Adrenal gland (tissue), 5 donors: ENCODE measurements around the gene ZSCAN1.

Experiments
- POLR2A ChIP-seq, 2 donors: fragments of 450-650 bp; IDR thresholded peaks; one replicate each; pipeline ENCODE4 v1.6.1; 2017; ENCODE audit warnings: antibody characterized with exemption in 2 of 2, mild to moderate bottlenecking in 2 of 2, moderate library complexity in 1 of 2
- TF ChIP-seq, protein P1 (sequence below), 6 experiments: fragments of 450-650 bp in 4 of 6; fragments of 200-600 bp in 2 of 6; sonication (generic) in 1 of 6; IDR thresholded peaks; 1 replicate in 5 of 6; 2 replicates in 1 of 6; pipeline versions ENCODE4 v1.5.1 to v1.8.0; 2016 to 2021; ENCODE audit warnings: antibody characterized with exemption in 6 of 6, mild to moderate bottlenecking in 2 of 6, moderate library complexity in 1 of 6
- donor health status: DM: no; HTN: no; CAD: no.

GRCh38 chr19:58054901-58055874 is 21.4 kb downstream of the ZSCAN1 start:
- TF ChIP-seq, protein P1, sequence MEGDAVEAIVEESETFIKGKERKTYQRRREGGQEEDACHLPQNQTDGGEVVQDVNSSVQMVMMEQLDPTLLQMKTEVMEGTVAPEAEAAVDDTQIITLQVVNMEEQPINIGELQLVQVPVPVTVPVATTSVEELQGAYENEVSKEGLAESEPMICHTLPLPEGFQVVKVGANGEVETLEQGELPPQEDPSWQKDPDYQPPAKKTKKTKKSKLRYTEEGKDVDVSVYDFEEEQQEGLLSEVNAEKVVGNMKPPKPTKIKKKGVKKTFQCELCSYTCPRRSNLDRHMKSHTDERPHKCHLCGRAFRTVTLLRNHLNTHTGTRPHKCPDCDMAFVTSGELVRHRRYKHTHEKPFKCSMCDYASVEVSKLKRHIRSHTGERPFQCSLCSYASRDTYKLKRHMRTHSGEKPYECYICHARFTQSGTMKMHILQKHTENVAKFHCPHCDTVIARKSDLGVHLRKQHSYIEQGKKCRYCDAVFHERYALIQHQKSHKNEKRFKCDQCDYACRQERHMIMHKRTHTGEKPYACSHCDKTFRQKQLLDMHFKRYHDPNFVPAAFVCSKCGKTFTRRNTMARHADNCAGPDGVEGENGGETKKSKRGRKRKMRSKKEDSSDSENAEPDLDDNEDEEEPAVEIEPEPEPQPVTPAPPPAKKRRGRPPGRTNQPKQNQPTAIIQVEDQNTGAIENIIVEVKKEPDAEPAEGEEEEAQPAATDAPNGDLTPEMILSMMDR (IDR thresholded peaks at IDR 0.05) = no peak
- TF ChIP-seq POLR2A (IDR thresholded peaks at IDR 0.05) = no peak
